GM12864 (cell line): ENCODE results near the gene CYTH1.

ENCODE experiments used
- DNase-seq: peaks from one replicate; pipeline ENCODE4 v3.0.0-alpha.2; 2011; ENCODE audit warnings: low read depth
- H3K4me3 ChIP-seq: 2 replicates; pipeline ENCODE4 v1.5.1; 2011; ENCODE audit warnings: mild to moderate bottlenecking, low read depth, low read length, control low read depth
- CTCF ChIP-seq: IDR thresholded peaks from 2 replicates; pipeline ENCODE4 v1.5.1; 2011; ENCODE audit warnings: low read depth, mild to moderate bottlenecking, moderate library complexity, low read length, control low read depth, inconsistent platforms; ENCODE audit errors: missing control alignments

The CYTH1 gene

GRCh38 chr17:78647032-78647431 is 135.0 kb downstream of the CYTH1 start:
- no peak overlapping the region for H3K4me3 ChIP-seq
- DNase-seq: no peak
- no peak for TF ChIP-seq CTCF

- H3K4me3 ChIP-seq: peak overlapping the region; percentile 41
- TF ChIP-seq CTCF: no peak
- DNase-seq: peak; percentile 76
Measured at GRCh38 chr17:78645421-78646295, 136.4 kb downstream of the CYTH1 start.

GRCh38 chr17:78644931-78645351 is 137.1 kb downstream of the CYTH1 start:
- no peak overlapping the region for H3K4me3 ChIP-seq
- no peak for TF ChIP-seq CTCF
- no peak for DNase-seq

- DNase-seq: no peak
- TF ChIP-seq CTCF: no peak
- H3K4me3 ChIP-seq: no peak overlapping the region
Measured at GRCh38 chr17:78644224-78644623, 137.8 kb downstream of the CYTH1 start.

GRCh38 chr17:78643326-78643725 is 138.7 kb downstream of the CYTH1 start:
- TF ChIP-seq CTCF: no peak
- no peak for DNase-seq
- H3K4me3 ChIP-seq: no peak overlapping the region

GRCh38 chr17:78642707-78643106 is 139.4 kb downstream of the CYTH1 start:
- H3K4me3 ChIP-seq: no peak overlapping the region
- DNase-seq: no peak
- no peak for TF ChIP-seq CTCF

GRCh38 chr17:78641666-78642065 is 140.4 kb downstream of the CYTH1 start:
- H3K4me3 ChIP-seq: no peak overlapping the region
- DNase-seq: no peak
- TF ChIP-seq CTCF: no peak
